SK-N-MC (cell line): ENCODE results near the gene OGFRL1.

Experiments
- EZH2 ChIP-seq: fragments of 200-600 bp; sonication (generic); IDR thresholded peaks from one replicate; pipeline ENCODE4 v1.6.1; 2017; ENCODE audit warnings: antibody characterized with exemption
- FOXP2 ChIP-seq: optimal IDR thresholded peaks from 2 replicates; pipeline ENCODE3; 2011; ENCODE audit warnings: mild to moderate bottlenecking, moderate library complexity; ENCODE audit not compliant: insufficient read depth; ENCODE audit errors: extremely low read length, control extremely low read depth
- POLR2AphosphoS5 ChIP-seq: IDR thresholded peaks from 2 replicates; pipeline ENCODE4 v1.6.1; 2012; ENCODE audit warnings: mild to moderate bottlenecking, low read depth, low read length, borderline replicate concordance

DNA sequence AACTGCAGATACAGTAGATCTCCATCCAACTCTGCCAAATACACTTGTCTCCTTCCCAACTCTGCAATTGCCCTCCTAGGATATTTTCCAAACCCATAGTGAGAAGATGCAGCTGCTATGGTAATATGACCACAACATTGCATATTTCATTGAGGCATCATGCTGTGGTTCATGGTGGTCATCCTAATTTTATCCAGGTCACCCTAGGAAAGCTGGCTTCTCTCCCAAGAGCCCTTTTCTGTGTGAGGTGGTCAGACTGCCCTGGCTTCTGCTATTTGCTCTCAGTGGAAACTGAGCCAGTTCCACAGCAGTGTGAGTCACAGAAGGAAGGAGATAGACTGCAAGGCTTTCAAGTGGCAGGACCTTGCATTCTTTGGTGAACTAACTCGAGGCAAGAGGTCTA, 5.5 kb downstream of the OGFRL1 start:
- TF ChIP-seq EZH2, result no peak
- no peak for TF ChIP-seq POLR2AphosphoS5
- TF ChIP-seq FOXP2, result no peak
